ENCODE results near the gene STK17A. TPM values are rescaled to one million over a fixed set of nuclear protein-coding genes. Genes with fewer than 3 reads are reported as not detected.

STK17A gene
- total RNA-seq, 2 experiments from 2014 or later: 25.8 to 28.7 TPM

GRCh38 chr7:43637114-43637806, 54.4 kb downstream of the STK17A start:
- CTCF ChIA-PET (ENCODE audit: unreplicated experiment): no interaction called here
- BruUV-seq (replicated peaks): no TSS peak
- no peak overlapping the region for H3K27ac ChIP-seq (ENCODE audit: low read depth, low read length, poor library complexity, severe bottlenecking)
- H3K4me1 ChIP-seq (ENCODE audit: insufficient read depth, low read length, poor library complexity, severe bottlenecking): peaks cover 4% of the 10 kb centered on the region
- no peaks in the 10 kb centered on the region for H3K79me2 ChIP-seq (ENCODE audit: insufficient read depth, low read depth, low read length)
- intact Hi-C loops (cut with micrococcal nuclease; ENCODE audit: unreplicated experiment): no loop called here
- no peaks in the 10 kb centered on the region for H3K9me2 ChIP-seq (ENCODE audit: insufficient read depth, low read length)
- H3K4me3 ChIP-seq (ENCODE audit: low read depth, low read length, poor library complexity, severe bottlenecking): no peak overlapping the region
- no peak overlapping the region for H2AFZ ChIP-seq (ENCODE audit: low read length)
- POLR2A ChIA-PET: interaction anchor here (1.0 to 3.2 kb wide), 4 partner anchors 8 to 55 kb away, joined by 5 to 20 read pairs (median 6); partner anchors contain the start of gene STK17A
- H3K4me2 ChIP-seq (ENCODE audit: low read length): no peak overlapping the region
- no peaks in the 10 kb centered on the region for H4K20me1 ChIP-seq (ENCODE audit: insufficient read depth, low read length)
- DNase-seq (ENCODE audit: low spot score): no peak
- H3K9me3 ChIP-seq (ENCODE audit: low read length): no peaks in the 10 kb centered on the region
- peaks cover 89% of the 10 kb centered on the region for H3K36me3 ChIP-seq (ENCODE audit: insufficient read depth, low read length)
- TF ChIP-seq EZH2phosphoT487 (IDR thresholded peaks at IDR 0.05; ENCODE audit: borderline replicate concordance, low read depth, low read length) (no peak), CTCF (conservative IDR thresholded peaks at IDR 0.05; ENCODE audit: low read length) (no peak)

- CTCF ChIA-PET (ENCODE audit: unreplicated experiment): no interaction called here
- TF ChIP-seq CTCF (conservative IDR thresholded peaks at IDR 0.05; ENCODE audit: low read length) (no peak), EZH2phosphoT487 (IDR thresholded peaks at IDR 0.05; ENCODE audit: borderline replicate concordance, low read depth, low read length) (no peak)
- Histone ChIP-seq H3K4me1 (ENCODE audit: insufficient read depth, low read length, poor library complexity, severe bottlenecking) (peaks cover 14% of the 10 kb centered on the region), H3K27ac (ENCODE audit: low read depth, low read length, poor library complexity, severe bottlenecking) (no peak overlapping the region), H2AFZ (ENCODE audit: low read length) (no peak overlapping the region), H3K9me2 (ENCODE audit: insufficient read depth, low read length) (no peaks in the 10 kb centered on the region), H3K36me3 (ENCODE audit: insufficient read depth, low read length) (peaks cover 88% of the 10 kb centered on the region), H3K4me2 (ENCODE audit: low read length) (no peak overlapping the region), H3K4me3 (ENCODE audit: low read depth, low read length, poor library complexity, severe bottlenecking) (no peak overlapping the region), H4K20me1 (ENCODE audit: insufficient read depth, low read length) (no peaks in the 10 kb centered on the region), H3K79me2 (ENCODE audit: insufficient read depth, low read depth, low read length) (no peaks in the 10 kb centered on the region), H3K9me3 (ENCODE audit: low read length) (no peaks in the 10 kb centered on the region)
- no TSS peak for BruUV-seq (replicated peaks)
- POLR2A ChIA-PET: interaction anchor here (0.6 to 3.2 kb wide), 7 partner anchors 9 to 144 kb away, joined by 3 to 20 read pairs (median 4); no protein-coding TSS in a partner anchor
- intact Hi-C loops (cut with micrococcal nuclease; ENCODE audit: unreplicated experiment): no loop called here
- no peak for DNase-seq (ENCODE audit: low spot score)
Measured at GRCh38 chr7:43639858-43640491, 57.1 kb downstream of the STK17A start.

- peaks cover 89% of the 10 kb centered on the region for H3K36me3 ChIP-seq (ENCODE audit: insufficient read depth, low read length)
- no peak for DNase-seq (ENCODE audit: low spot score)
- no peak for TF ChIP-seq EZH2phosphoT487 (IDR thresholded peaks at IDR 0.05; ENCODE audit: borderline replicate concordance, low read depth, low read length)
- no peak for TF ChIP-seq CTCF (conservative IDR thresholded peaks at IDR 0.05; ENCODE audit: low read length)
- H3K4me1 ChIP-seq (ENCODE audit: insufficient read depth, low read length, poor library complexity, severe bottlenecking): peaks cover 21% of the 10 kb centered on the region
- H3K79me2 ChIP-seq (ENCODE audit: insufficient read depth, low read depth, low read length): no peaks in the 10 kb centered on the region; the same call in 1 of the 2 replicates
- H3K9me3 ChIP-seq (ENCODE audit: low read length): no peaks in the 10 kb centered on the region
- no peak overlapping the region for H3K4me3 ChIP-seq (ENCODE audit: low read depth, low read length, poor library complexity, severe bottlenecking)
- intact Hi-C loops (cut with micrococcal nuclease; ENCODE audit: unreplicated experiment): no loop called here
- no peaks in the 10 kb centered on the region for H4K20me1 ChIP-seq (ENCODE audit: insufficient read depth, low read length)
- POLR2A ChIA-PET: interaction anchor here (0.6 to 3.2 kb wide), 3 partner anchors 9 to 143 kb away, joined by 4 to 20 read pairs (median 5); no protein-coding TSS in a partner anchor
- H3K9me2 ChIP-seq (ENCODE audit: insufficient read depth, low read length): no peaks in the 10 kb centered on the region
- H3K4me2 ChIP-seq (ENCODE audit: low read length): no peak overlapping the region
- no peak overlapping the region for H2AFZ ChIP-seq (ENCODE audit: low read length)
- BruUV-seq (replicated peaks): no TSS peak
- CTCF ChIA-PET (ENCODE audit: unreplicated experiment): no interaction called here
- no peak overlapping the region for H3K27ac ChIP-seq (ENCODE audit: low read depth, low read length, poor library complexity, severe bottlenecking)
Measured at GRCh38 chr7:43640679-43641078, 57.8 kb downstream of the STK17A start.
